H1 (cell line): Measurements from ENCODE around the gene PKN1.

ENCODE experiments used
- BACH1 ChIP-seq: IDR thresholded peaks from 2 replicates; pipeline ENCODE4 v1.6.1; 2012; ENCODE audit warnings: low read length, improper control_type of control experiment
- CEBPB ChIP-seq: IDR thresholded peaks from 2 replicates; pipeline ENCODE4 v1.6.1; 2012; ENCODE audit warnings: low read depth, low read length
- CHD2 ChIP-seq: IDR thresholded peaks from 2 replicates; pipeline ENCODE4 v1.6.1; 2012; ENCODE audit warnings: low read length, improper control_type of control experiment
- CTCF ChIP-seq, 3 experiments: IDR thresholded peaks; 1 replicate in 2 of 3; 2 replicates in 1 of 3; pipeline versions ENCODE4 v1.5.1 to v1.6.1; 2011; ENCODE audit warnings: low read length in 3 of 3, mild to moderate bottlenecking in 3 of 3, inconsistent platforms in 2 of 3, low read depth in 1 of 3, moderate library complexity in 1 of 3; ENCODE audit not compliant: insufficient read depth in 1 of 3; ENCODE audit errors: control extremely low read depth in 1 of 3
- EZH2 ChIP-seq: fragments of 200-600 bp; sonication (generic); IDR thresholded peaks from 2 replicates; pipeline ENCODE4 v1.7.1; 2012; ENCODE audit warnings: low read depth, mild to moderate bottlenecking, moderate library complexity, low read length, inconsistent platforms; ENCODE audit not compliant: severe bottlenecking
- FOSL1 ChIP-seq: IDR thresholded peaks from 2 replicates; pipeline ENCODE4 v1.6.1; 2011; ENCODE audit warnings: mild to moderate bottlenecking, low read depth, low read length, moderate library complexity; ENCODE audit not compliant: insufficient read depth
- KDM5A ChIP-seq: fragments of 200-600 bp; IDR thresholded peaks from 2 replicates; pipeline ENCODE4 v1.7.1; 2012; ENCODE audit warnings: mild to moderate bottlenecking, low read length, inconsistent platforms, mixed read lengths
- MAX ChIP-seq: IDR thresholded peaks from 2 replicates; pipeline ENCODE4 v1.6.1; 2012; ENCODE audit warnings: inconsistent platforms
- SIRT6 ChIP-seq: IDR thresholded peaks from one replicate; pipeline ENCODE4 v1.7.1; 2012; ENCODE audit warnings: low read length, inconsistent platforms
- SRF ChIP-seq: IDR thresholded peaks from 2 replicates; pipeline ENCODE4 v1.6.1; 2011; ENCODE audit warnings: mild to moderate bottlenecking, low read depth, low read length, moderate library complexity
- SUZ12 ChIP-seq: fragments of 200-600 bp; sonication (generic); IDR thresholded peaks from 2 replicates; pipeline ENCODE4 v1.6.1; 2012; ENCODE audit warnings: mild to moderate bottlenecking, inconsistent platforms, low read length, moderate library complexity, mixed read lengths
- TAF1 ChIP-seq: IDR thresholded peaks from 2 replicates; pipeline ENCODE4 v1.6.1; 2011; ENCODE audit warnings: mild to moderate bottlenecking, low read depth, low read length
- TEAD4 ChIP-seq: IDR thresholded peaks from 2 replicates; pipeline ENCODE4 v1.6.1; 2012; ENCODE audit warnings: low read depth, low read length, inconsistent platforms, mixed read lengths

- no peak for TF ChIP-seq CTCF (IDR thresholded peaks at IDR 0.05; ENCODE audit: control extremely low read depth in 1 of 3, insufficient read depth in 1 of 3, low read depth in 1 of 3, low read length in 3 of 3)
- TF ChIP-seq KDM5A: no peak
- TF ChIP-seq EZH2: no peak
- no peak for TF ChIP-seq SUZ12
- no peak for TF ChIP-seq SRF
- no peak for TF ChIP-seq SIRT6
- TF ChIP-seq FOSL1: no peak
- TF ChIP-seq TEAD4: no peak
- TF ChIP-seq BACH1: no peak
- no peak for TF ChIP-seq CEBPB
- no peak for TF ChIP-seq CHD2
- no peak for TF ChIP-seq TAF1
- no peak for TF ChIP-seq MAX
Observed at GRCh38 chr19:14482172-14482941, 49.3 kb downstream of the PKN1 start.
